GF-D8 (cell line): Measurements from ENCODE around the gene PIK3R5.

ENCODE experiments used
- DNase-seq: peaks from one replicate; lab custom pipeline; 2025; lab: John Stamatoyannopoulos, UW

The PIK3R5 gene

GRCh38 chr17:8953156-8953885 lies 12.2 kb downstream of the PIK3R5 start:
- no peak for DNase-seq

DNA sequence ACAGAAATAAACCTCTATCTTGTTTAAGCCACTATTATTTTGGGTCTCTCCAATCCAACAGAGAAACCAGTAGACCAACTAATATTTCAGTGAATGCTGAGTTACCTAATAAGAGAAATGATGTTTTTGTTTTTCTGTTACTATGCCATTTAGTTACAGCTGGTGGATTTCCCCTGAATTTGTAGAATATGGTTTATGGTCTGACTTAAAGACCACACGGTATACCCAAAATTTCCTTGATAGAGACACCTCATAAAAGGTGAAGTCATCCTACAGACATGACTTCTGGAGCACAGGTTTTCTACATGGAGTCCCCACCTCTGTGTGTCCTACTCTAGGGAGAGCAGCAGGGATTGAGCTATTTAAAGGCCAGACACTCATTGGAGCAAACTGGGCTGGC lies 13.3 kb downstream of the PIK3R5 start:
- DNase-seq, result no peak

- DNase-seq, result no peak
Observed at GRCh38 chr17:8951206-8951605, 14.3 kb downstream of the PIK3R5 start.

- no peak for DNase-seq
Observed at GRCh38 chr17:8949061-8949661, 16.3 kb downstream of the PIK3R5 start.

DNA sequence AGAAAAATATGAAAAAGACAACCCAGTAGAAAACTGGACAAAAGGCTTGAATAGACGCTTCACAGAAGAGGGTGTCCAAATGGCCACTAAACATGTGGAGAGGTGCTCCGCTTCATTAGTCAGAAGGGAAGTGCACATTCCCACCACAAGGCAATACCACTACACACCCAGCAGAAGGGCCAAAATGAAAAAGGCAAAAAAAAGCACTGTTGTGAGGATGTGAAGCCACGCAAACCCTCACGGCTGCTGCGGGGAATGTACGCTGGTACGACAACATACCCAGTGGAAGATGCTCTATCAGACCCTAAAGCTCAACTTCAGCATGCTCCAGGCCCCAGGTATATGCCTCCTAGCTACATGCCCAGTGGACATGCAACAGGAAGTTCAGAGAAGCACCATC lies 17.0 kb downstream of the PIK3R5 start:
- DNase-seq, result no peak

DNA sequence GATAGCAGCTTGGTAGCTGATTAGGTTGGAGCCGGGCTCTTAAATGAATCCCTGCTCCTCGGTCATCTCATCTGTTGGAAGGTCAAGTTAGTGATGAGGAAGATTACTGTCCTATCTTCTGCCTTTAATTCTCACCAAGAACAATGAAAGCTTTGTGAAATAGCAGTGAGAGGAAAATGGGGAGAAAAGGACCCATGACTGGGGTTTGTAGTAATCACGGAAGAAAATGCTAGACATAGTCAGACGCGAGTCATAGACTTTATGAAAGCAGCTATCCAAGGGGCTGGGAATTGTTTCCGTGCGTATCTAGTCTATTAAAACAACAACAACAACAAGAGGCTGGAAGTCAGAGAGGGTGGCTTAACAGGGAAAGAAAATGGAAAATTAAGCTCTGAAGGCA lies 18.3 kb downstream of the PIK3R5 start:
- no peak for DNase-seq

DNA sequence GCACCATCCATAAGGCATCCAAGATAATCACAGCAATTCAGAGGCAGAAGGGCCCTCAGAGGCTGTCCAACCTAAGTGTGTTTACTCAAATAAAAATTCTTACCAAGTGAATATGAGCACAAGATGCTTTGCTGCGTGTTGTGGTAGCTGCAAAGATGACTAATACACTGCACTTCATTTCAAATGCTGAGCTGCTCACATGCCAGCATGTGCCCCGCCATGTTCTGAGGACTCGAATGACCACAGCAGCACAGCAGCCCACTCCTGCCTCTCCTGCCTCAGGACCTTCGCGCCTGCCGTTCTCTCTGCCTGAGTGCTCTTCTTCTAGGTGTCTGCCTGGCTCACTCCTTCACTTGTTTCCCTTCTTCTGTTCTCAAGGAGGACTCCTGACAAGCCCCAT lies 19.0 kb downstream of the PIK3R5 start:
- DNase-seq, result no peak

GRCh38 chr17:8946071-8946470 lies 19.4 kb downstream of the PIK3R5 start:
- DNase-seq, result no peak

DNA sequence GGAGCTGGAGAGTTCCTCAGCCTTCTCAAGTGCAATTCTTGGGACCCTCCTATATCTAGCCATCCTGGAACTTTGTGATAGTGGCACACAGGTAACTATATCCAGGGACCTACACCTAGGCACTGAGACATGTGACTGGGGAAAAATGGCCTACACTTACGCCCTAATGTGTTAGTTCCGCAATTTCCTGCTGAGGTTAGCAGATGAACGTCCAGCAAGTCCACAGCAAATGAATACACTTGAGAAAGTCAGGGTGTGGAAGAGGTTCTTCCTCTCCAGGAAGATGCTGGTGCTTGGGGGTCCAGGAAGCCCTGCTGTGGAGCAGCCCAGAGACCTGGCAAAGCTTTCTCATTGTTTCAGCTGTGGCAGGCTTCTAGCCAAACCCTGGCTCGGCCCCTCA lies 20.8 kb downstream of the PIK3R5 start:
- DNase-seq, result peak; percentile 19

DNA sequence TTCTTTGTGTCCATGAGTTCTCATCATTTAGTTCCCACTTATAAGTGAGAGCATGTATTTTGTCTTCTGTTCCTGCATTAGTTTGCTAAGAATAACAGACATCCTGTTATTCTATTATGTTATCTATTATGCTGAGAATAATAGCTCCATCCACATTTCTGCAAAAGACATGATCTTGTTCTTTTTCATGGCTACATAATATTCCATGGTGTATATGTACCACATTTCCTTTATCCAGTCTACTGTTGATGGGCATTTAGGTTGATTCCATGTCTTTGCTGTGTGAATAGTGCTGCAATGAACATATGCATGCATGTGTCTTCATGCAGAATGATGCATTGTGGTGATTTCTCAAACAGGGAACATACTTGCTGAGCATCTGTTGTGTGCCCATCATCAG lies 21.4 kb downstream of the PIK3R5 start:
- DNase-seq, result no peak

DNA sequence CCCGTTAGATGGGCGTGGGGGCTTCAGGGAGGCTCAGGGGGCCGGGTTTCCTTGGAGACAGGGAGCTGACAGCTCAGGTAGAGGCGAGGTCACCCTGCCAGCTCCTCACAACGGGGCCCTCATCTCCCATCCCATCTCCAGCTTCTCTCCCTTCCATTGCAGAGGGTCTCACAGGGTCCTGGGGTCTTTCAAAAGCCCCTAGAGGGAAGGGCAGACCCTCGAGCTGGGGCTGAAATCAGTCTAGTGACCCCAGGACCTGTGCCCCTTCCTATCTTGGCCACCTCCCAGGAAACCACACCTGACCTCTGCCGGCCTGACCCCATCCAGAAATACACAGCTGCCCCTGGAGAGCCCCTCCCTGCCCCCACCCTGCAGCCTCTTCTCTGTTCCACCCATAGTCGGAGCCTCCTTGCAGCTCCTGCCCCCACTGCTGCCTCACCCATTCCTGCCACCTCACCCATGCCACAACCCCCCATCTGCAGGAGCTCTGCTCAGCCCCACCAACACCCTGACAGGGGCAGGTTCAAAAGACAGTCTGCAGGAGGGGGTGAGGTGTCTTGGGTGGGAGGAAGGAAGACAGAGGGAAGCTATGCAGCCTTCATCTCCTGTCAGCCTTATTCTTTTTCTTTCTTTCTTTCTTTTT lies 23.4 kb downstream of the PIK3R5 start:
- no peak for DNase-seq

GRCh38 chr17:8941520-8941919 lies 24.0 kb downstream of the PIK3R5 start:
- no peak for DNase-seq

GRCh38 chr17:8940866-8941471 lies 24.5 kb downstream of the PIK3R5 start:
- DNase-seq, result no peak

GRCh38 chr17:8939496-8940334 lies 25.8 kb downstream of the PIK3R5 start:
- no peak for DNase-seq

GRCh38 chr17:8938933-8939332 lies 26.6 kb downstream of the PIK3R5 start:
- DNase-seq, result no peak

DNA sequence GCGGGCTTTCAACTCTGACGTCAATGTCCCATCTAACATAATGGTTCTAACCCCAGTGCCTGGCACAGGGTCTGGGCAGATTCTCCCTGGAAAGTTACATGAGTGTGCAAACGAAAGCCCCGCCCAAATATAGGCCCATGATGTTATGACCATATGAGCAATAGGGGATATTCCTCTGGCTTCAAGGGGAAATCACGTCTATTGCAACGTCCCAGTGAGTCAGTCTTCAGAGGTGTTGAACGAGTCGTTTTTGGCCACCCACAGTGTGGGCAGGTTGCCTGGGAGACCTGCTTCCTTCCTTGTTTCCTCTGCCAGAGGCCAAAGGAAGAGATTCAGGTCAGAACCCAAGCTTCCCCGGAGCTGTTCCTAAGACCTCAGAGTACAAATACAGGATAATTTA lies 30.3 kb downstream of the PIK3R5 start:
- peak; percentile 56 for DNase-seq

DNA sequence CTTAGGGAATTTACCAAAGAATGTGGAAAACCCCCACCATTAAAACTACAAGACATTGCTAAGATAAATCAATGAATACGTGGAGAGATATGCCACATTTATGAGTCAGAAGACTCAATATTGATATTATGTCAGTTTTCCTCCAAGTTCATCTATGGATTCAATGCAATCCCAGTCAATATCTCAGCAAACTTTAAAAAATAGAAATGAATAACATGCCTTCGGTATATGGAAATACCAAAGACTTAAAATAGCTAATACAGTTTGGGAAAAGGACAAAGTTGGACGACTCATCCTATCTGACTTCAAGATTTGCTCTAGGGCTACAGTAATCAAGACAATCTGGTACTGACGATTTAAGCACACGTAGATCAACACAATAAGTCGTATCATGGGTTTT lies 31.2 kb downstream of the PIK3R5 start:
- no peak for DNase-seq

GRCh38 chr17:8930649-8931048 lies 34.9 kb downstream of the PIK3R5 start:
- no peak for DNase-seq

DNA sequence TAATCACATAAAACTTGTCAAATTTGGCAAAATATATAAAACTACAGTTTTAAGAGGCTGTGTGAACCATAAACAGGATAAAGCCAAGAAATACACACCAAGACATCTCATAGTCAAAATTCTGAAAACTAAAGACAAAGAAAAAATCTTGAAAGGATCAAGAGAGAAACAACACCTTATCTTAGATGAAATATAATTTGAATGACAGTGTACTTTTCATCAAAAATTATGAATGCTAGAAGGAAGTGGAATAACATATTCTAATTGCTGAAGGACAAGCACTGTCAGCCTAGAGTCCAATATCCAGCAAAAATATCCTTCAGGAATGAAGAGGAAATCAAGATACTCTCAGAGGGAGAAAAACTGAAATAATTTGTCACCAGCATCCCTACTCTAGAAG lies 37.2 kb downstream of the PIK3R5 start:
- DNase-seq, result no peak

DNA sequence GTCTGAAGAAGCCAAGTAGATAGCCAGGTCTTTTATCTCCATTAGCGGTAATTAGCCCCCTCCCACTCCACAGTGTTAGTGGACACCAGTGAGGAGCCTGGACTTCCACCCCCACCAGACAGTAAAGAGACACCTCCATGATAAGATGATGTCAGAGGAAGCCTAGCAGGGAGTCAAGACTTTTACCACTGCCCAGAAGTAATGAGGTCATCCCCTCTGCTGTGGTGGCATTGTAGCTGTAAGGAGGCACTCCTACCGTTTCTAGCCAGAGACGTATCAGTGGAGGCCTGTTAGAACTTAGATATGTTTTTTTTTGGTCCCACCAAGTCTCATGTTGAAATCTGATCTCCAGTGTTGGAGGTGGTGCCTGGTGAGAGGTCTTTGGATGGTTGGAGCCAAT lies 38.1 kb downstream of the PIK3R5 start:
- no peak for DNase-seq

GRCh38 chr17:8925808-8926207 lies 39.7 kb downstream of the PIK3R5 start:
- DNase-seq, result no peak

DNA sequence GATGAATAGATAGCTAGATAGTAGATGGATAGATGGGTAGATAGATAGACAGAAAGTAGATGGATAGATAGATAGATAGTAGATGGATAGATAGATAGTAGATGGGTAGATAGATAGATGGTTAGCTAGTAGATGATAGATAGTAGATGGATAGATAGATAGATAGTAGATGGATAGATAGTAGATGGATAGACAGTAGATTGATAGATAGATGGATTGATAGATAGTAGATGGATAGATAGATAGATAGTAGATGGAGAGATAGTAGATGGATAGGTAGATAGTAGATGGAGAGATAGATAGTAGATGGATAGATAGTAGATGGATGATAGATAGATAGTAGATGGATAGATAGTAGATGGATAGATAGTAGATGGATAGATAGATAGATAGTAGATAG lies 40.4 kb downstream of the PIK3R5 start:
- no peak for DNase-seq
